Adrenal gland (tissue), 5 donors: ENCODE measurements around the gene AFM.

Source experiments
- POLR2A ChIP-seq, 2 donors: fragments of 450-650 bp; IDR thresholded peaks; one replicate each; pipeline ENCODE4 v1.6.1; 2017; ENCODE audit warnings: antibody characterized with exemption in 2 of 2, mild to moderate bottlenecking in 2 of 2, moderate library complexity in 1 of 2
- TF ChIP-seq, protein P1 (sequence below), 6 experiments: fragments of 450-650 bp in 4 of 6; fragments of 200-600 bp in 2 of 6; sonication (generic) in 1 of 6; IDR thresholded peaks; 1 replicate in 5 of 6; 2 replicates in 1 of 6; pipeline versions ENCODE4 v1.5.1 to v1.8.0; 2016 to 2021; ENCODE audit warnings: antibody characterized with exemption in 6 of 6, mild to moderate bottlenecking in 2 of 6, moderate library complexity in 1 of 6
- donor health status: DM: no; HTN: no; CAD: no.

DNA sequence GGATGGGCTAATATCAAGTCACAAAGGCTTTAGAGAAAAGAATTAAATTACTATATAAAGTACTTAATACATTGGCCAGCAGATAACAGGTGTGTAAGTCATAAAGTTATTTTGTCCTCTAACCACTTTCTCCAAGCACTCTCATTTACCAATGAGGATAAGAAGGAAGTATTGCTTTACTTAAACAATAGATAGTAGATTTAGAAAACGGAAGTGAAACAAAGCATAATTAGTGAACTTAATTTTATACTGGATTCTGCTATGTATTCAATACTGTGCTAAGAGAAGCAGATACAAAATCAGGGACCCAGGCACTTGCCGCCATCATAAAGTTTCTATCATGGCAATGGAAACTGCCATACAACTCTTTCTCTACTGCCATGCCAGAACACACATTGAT is 24.0 kb downstream of the AFM start:
- TF ChIP-seq, protein P1, sequence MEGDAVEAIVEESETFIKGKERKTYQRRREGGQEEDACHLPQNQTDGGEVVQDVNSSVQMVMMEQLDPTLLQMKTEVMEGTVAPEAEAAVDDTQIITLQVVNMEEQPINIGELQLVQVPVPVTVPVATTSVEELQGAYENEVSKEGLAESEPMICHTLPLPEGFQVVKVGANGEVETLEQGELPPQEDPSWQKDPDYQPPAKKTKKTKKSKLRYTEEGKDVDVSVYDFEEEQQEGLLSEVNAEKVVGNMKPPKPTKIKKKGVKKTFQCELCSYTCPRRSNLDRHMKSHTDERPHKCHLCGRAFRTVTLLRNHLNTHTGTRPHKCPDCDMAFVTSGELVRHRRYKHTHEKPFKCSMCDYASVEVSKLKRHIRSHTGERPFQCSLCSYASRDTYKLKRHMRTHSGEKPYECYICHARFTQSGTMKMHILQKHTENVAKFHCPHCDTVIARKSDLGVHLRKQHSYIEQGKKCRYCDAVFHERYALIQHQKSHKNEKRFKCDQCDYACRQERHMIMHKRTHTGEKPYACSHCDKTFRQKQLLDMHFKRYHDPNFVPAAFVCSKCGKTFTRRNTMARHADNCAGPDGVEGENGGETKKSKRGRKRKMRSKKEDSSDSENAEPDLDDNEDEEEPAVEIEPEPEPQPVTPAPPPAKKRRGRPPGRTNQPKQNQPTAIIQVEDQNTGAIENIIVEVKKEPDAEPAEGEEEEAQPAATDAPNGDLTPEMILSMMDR (IDR thresholded peaks at IDR 0.05) = no peak
- TF ChIP-seq POLR2A (IDR thresholded peaks at IDR 0.05) = no peak
